OCI-LY7 (cell line): ENCODE measurements around the gene FAM72B. TPM values are rescaled to one million over a fixed set of nuclear protein-coding genes. Genes with fewer than 3 reads are reported as not detected.
"Not testable (repeated sequence)": the region's sequence is repeated elsewhere in the genome, so short reads cannot be mapped to it uniquely, and the experiment has no call there.

ENCODE experiments used
- BruUV-seq: library from RNA; stranded (reverse); fragments of 400-500 nt; replicated peaks from 2 replicates; lab custom pipeline; 2021; lab: Mats Ljungman, UMichigan
- CTCF ChIA-PET: fragments of 300-600 bp; sonication (Branson Sonifier 250); formaldehyde crosslinking; loops from one replicate; lab custom pipeline; 2022; ENCODE audit warnings: antibody characterized with exemption; ENCODE audit not compliant: unreplicated experiment; lab: Charles Lee
- POLR2A ChIA-PET: fragments of 300-600 bp; sonication (Branson Sonifier 250); formaldehyde crosslinking; loops from one replicate; lab custom pipeline; 2022; ENCODE audit warnings: antibody characterized with exemption; lab: Charles Lee
- DNase-seq: peaks from one replicate; pipeline ENCODE4 v3.0.0-alpha.2; 2015; ENCODE audit warnings: low spot score
- H2AFZ ChIP-seq: fragments of 200-600 bp; sonication (generic), shearing (Covaris generic); 2 replicates; pipeline ENCODE4 v1.6.1; 2014; ENCODE audit warnings: mild to moderate bottlenecking, antibody characterized with exemption, low read length, moderate library complexity
- H3K27ac ChIP-seq: fragments of 200-600 bp; sonication (generic); 2 replicates; pipeline ENCODE4 v1.5.1; 2014; ENCODE audit warnings: mixed run types, low read depth, mild to moderate bottlenecking, moderate library complexity, low read length, inconsistent platforms; ENCODE audit not compliant: poor library complexity, severe bottlenecking
- H3K36me3 ChIP-seq: fragments of 200-600 bp; sonication (generic); 2 replicates; pipeline ENCODE4 v1.6.1; 2014; ENCODE audit warnings: mild to moderate bottlenecking, antibody characterized with exemption, low read length, moderate library complexity, mixed read lengths; ENCODE audit not compliant: insufficient read depth
- H3K4me1 ChIP-seq: fragments of 200-600 bp; sonication (generic); 2 replicates; pipeline ENCODE4 v1.5.1; 2014; ENCODE audit warnings: mild to moderate bottlenecking, low read length; ENCODE audit not compliant: insufficient read depth, poor library complexity, severe bottlenecking
- H3K4me2 ChIP-seq: fragments of 200-600 bp; sonication (generic); 2 replicates; pipeline ENCODE4 v1.6.1; 2014; ENCODE audit warnings: mild to moderate bottlenecking, low read length
- H3K4me3 ChIP-seq: fragments of 200-600 bp; sonication (generic); 2 replicates; pipeline ENCODE4 v1.5.1; 2014; ENCODE audit warnings: mild to moderate bottlenecking, low read depth, low read length; ENCODE audit not compliant: poor library complexity, severe bottlenecking
- H3K79me2 ChIP-seq: fragments of 200-600 bp; sonication (generic); 2 replicates; pipeline ENCODE4 v1.6.1; 2016; ENCODE audit warnings: low read depth, mild to moderate bottlenecking, low read length, moderate library complexity, mixed read lengths; ENCODE audit not compliant: insufficient read depth
- H3K9me2 ChIP-seq: fragments of 200-600 bp; sonication (generic); 2 replicates; pipeline ENCODE4 v1.6.1; 2016; ENCODE audit warnings: mild to moderate bottlenecking, low read length, mixed read lengths; ENCODE audit not compliant: insufficient read depth
- H3K9me3 ChIP-seq: fragments of 200-600 bp; sonication (generic); 2 replicates; pipeline ENCODE4 v1.6.1; 2014; ENCODE audit warnings: mild to moderate bottlenecking, mixed run types, low read length, mixed read lengths
- H4K20me1 ChIP-seq: fragments of 200-600 bp; sonication (generic); 2 replicates; pipeline ENCODE4 v1.6.1; 2014; ENCODE audit warnings: mild to moderate bottlenecking, antibody characterized with exemption, low read length, moderate library complexity, mixed read lengths; ENCODE audit not compliant: insufficient read depth
- intact Hi-C: fragments of 100-400 bp; cut with micrococcal nuclease; formaldehyde crosslinking; loops from one replicate; pipeline ENCODE4 v1.10.0; 2022; ENCODE audit not compliant: unreplicated experiment
- total RNA-seq, 2 experiments: library from RNA; depleted of rRNA in 1 of 2; stranded (reverse); fragments of >200 nt in 1 of 2; shearing (Covaris generic) in 1 of 2; gene quantifications; 2 replicates each; pipeline ENCODE4 v1.2.3, GENCODE V29; 2014 to 2022

Gene FAM72B
- total RNA-seq, 2 experiments from 2014 or later: 27.4 to 74.1 TPM

- POLR2A ChIA-PET, intact Hi-C loops, BruUV-seq: not testable (repeated sequence)
These were observed 42.3 kb upstream of the FAM72B start for GRCh38 chr1:121226295-121226904.

GRCh38 chr1:121224714-121225113 lies 40.6 kb upstream of the FAM72B start:
- H3K9me2 ChIP-seq, intact Hi-C loops: not testable (repeated sequence)

More at GRCh38 chr1:121226295-121226904, 42.3 kb upstream of the FAM72B start:
- H3K36me3 ChIP-seq, H2AFZ ChIP-seq, H4K20me1 ChIP-seq, H3K79me2 ChIP-seq, H3K4me2 ChIP-seq, H3K4me1 ChIP-seq, CTCF ChIA-PET, H3K4me3 ChIP-seq, H3K27ac ChIP-seq, H3K9me3 ChIP-seq, DNase-seq, H3K9me2 ChIP-seq: not testable (repeated sequence)

GRCh38 chr1:121221770-121222169 lies 37.6 kb upstream of the FAM72B start:
- H2AFZ ChIP-seq, CTCF ChIA-PET, POLR2A ChIA-PET, H3K36me3 ChIP-seq, H3K27ac ChIP-seq, H3K4me3 ChIP-seq, H3K79me2 ChIP-seq, H3K9me3 ChIP-seq, H3K9me2 ChIP-seq, H4K20me1 ChIP-seq, intact Hi-C loops, H3K4me2 ChIP-seq, H3K4me1 ChIP-seq, BruUV-seq: not testable (repeated sequence)
- DNase-seq: peak; percentile 1

More at GRCh38 chr1:121224714-121225113, 40.6 kb upstream of the FAM72B start:
- H3K4me2 ChIP-seq, BruUV-seq, H3K4me3 ChIP-seq, H3K36me3 ChIP-seq, H3K9me3 ChIP-seq, H2AFZ ChIP-seq, H3K79me2 ChIP-seq, H3K4me1 ChIP-seq, DNase-seq, POLR2A ChIA-PET, H3K27ac ChIP-seq, H4K20me1 ChIP-seq, CTCF ChIA-PET: not testable (repeated sequence)

- H3K9me3 ChIP-seq, intact Hi-C loops, H3K36me3 ChIP-seq, H4K20me1 ChIP-seq, H2AFZ ChIP-seq, DNase-seq, H3K4me3 ChIP-seq, CTCF ChIA-PET, H3K79me2 ChIP-seq, POLR2A ChIA-PET, H3K9me2 ChIP-seq, H3K4me1 ChIP-seq, H3K4me2 ChIP-seq, H3K27ac ChIP-seq, BruUV-seq: not testable (repeated sequence)
These were observed 32.5 kb upstream of the FAM72B start for GRCh38 chr1:121216676-121217075.

GRCh38 chr1:121215699-121216417 lies 31.7 kb upstream of the FAM72B start:
- H3K4me1 ChIP-seq, CTCF ChIA-PET, POLR2A ChIA-PET, intact Hi-C loops, H4K20me1 ChIP-seq, H3K4me2 ChIP-seq, H3K9me2 ChIP-seq, H3K4me3 ChIP-seq, H2AFZ ChIP-seq, BruUV-seq, H3K36me3 ChIP-seq, H3K79me2 ChIP-seq, H3K9me3 ChIP-seq, H3K27ac ChIP-seq, DNase-seq: not testable (repeated sequence)

- H3K4me3 ChIP-seq, H3K79me2 ChIP-seq, BruUV-seq, H2AFZ ChIP-seq, CTCF ChIA-PET, H3K27ac ChIP-seq, DNase-seq, H4K20me1 ChIP-seq, H3K9me3 ChIP-seq, H3K9me2 ChIP-seq, H3K4me1 ChIP-seq, POLR2A ChIA-PET, H3K36me3 ChIP-seq, H3K4me2 ChIP-seq, intact Hi-C loops: not testable (repeated sequence)
These were observed 30.5 kb upstream of the FAM72B start for GRCh38 chr1:121214544-121215156.
